Adrenal gland (tissue), 12 donors: ENCODE data around the gene AJUBA. TPM values are rescaled to one million over a fixed set of nuclear protein-coding genes. Genes with fewer than 3 reads are reported as not detected.
A peak's percentile ranks its signal among the peaks of the same experiment; 100 is the strongest.

Experiments
- DNase-seq, 7 donors: peaks; one replicate each; pipeline ENCODE4 v3.0.0-alpha.2; 2019 to 2020
- H3K27ac ChIP-seq, 5 donors: fragments of 200-600 bp; sonication (generic) in 4 of 5; 1 replicate in 3 of 5; 2 replicates in 2 of 5; pipeline versions ENCODE4 v1.5.1 to v1.8.0; 2016 to 2020; ENCODE audit warnings: mild to moderate bottlenecking in 1 of 5
- H3K27me3 ChIP-seq: fragments of 200-600 bp; 2 replicates; pipeline ENCODE4 v1.8.0; 2021
- H3K36me3 ChIP-seq, 2 donors: fragments of 200-600 bp; replicated peaks in 1 of 2; 1 replicate in 1 of 2; 2 replicates in 1 of 2; pipeline versions ENCODE4 v1.5.1 to v1.8.0; 2018 to 2022
- H3K4me1 ChIP-seq, 2 donors: fragments of 200-600 bp; replicated peaks in 1 of 2; 1 replicate in 1 of 2; 2 replicates in 1 of 2; pipeline versions ENCODE4 v1.5.1 to v1.8.0; 2018 to 2021
- H3K4me3 ChIP-seq, 4 donors: fragments of 200-600 bp; sonication (generic) in 3 of 4; one replicate each; pipeline ENCODE4 v1.5.1; 2016 to 2018
- H3K9me3 ChIP-seq, 3 donors: fragments of 200-600 bp; sonication (generic) in 1 of 3; replicated peaks in 1 of 3; 1 replicate in 2 of 3; 2 replicates in 1 of 3; pipeline versions ENCODE4 v1.5.1 to v1.8.0; 2016 to 2021
- POLR2A ChIP-seq, 2 donors: fragments of 450-650 bp; IDR thresholded peaks; one replicate each; pipeline ENCODE4 v1.6.1; 2017; ENCODE audit warnings: antibody characterized with exemption in 2 of 2, mild to moderate bottlenecking in 2 of 2, moderate library complexity in 1 of 2
- WGBS, 4 donors: extraction: QIAGEN DNeasy Blood & Tissue Kit in 2 of 4; methylation state at CpG; one replicate each; pipeline versions ENCODE4 v1.1.5 to v1.1.7; 2013 to 2017; 5-methylcytosine and 5-hydroxymethylcytosine counted together
- intact Hi-C, 2 donors: fragments of 100-400 bp; cut with DNase I; formaldehyde crosslinking; loops; one replicate each; pipeline versions ENCODE4 v1.14.1 to v1.15.0; 2022 to 2023
- polyA plus RNA-seq, 3 donors: library from polyadenylated mRNA; stranded (reverse); fragments of 200-250 nt in 2 of 3; fragments of 350-450 nt in 1 of 3; fragmentation: Illumina TruSeq in 1 of 3; extraction: RNeasy Lipid Tissue Mini Kit (QIAGEN cat#74804) in 1 of 3; gene quantifications; one replicate each; pipeline ENCODE4 v1.2.3, GENCODE V29; 2013 to 2014
- total RNA-seq, 9 donors: library from RNA; depleted of rRNA in 4 of 9; stranded (reverse); fragments of >200 nt in 4 of 9; fragments of 120-200 nt in 1 of 9; fragmentation: NEBNext Ultra II Directional in 1 of 9; extraction: Animal tissue kit (Norgen Biotek cat#: 25700) in 1 of 9; gene quantifications; one replicate each; pipeline versions ENCODE4 v1.1.0 to v1.2.4, GENCODE V29; 2013 to 2023
- TF ChIP-seq, protein P1 (sequence below), 6 experiments: fragments of 450-650 bp in 4 of 6; fragments of 200-600 bp in 2 of 6; sonication (generic) in 1 of 6; IDR thresholded peaks; 1 replicate in 5 of 6; 2 replicates in 1 of 6; pipeline versions ENCODE4 v1.5.1 to v1.8.0; 2016 to 2021; ENCODE audit warnings: antibody characterized with exemption in 6 of 6, mild to moderate bottlenecking in 2 of 6, moderate library complexity in 1 of 6
- donor health status: healthy with polysubstance abuse.
- donor health status: Bipolar disorder and iron deficiency.
- donor health status: DM: yes; HTN: yes; CAD: no.
- donor health status: DM: no; HTN: no; CAD: no.
- donor health status: DM: no; HTN: no; CAD: no.
- donor health status: DM: yes; HTN: yes; CAD: no.

The AJUBA gene
- total and polyA plus RNA-seq, 12 donors, result 1.4 to 12.6 (median 4.5) TPM

DNA sequence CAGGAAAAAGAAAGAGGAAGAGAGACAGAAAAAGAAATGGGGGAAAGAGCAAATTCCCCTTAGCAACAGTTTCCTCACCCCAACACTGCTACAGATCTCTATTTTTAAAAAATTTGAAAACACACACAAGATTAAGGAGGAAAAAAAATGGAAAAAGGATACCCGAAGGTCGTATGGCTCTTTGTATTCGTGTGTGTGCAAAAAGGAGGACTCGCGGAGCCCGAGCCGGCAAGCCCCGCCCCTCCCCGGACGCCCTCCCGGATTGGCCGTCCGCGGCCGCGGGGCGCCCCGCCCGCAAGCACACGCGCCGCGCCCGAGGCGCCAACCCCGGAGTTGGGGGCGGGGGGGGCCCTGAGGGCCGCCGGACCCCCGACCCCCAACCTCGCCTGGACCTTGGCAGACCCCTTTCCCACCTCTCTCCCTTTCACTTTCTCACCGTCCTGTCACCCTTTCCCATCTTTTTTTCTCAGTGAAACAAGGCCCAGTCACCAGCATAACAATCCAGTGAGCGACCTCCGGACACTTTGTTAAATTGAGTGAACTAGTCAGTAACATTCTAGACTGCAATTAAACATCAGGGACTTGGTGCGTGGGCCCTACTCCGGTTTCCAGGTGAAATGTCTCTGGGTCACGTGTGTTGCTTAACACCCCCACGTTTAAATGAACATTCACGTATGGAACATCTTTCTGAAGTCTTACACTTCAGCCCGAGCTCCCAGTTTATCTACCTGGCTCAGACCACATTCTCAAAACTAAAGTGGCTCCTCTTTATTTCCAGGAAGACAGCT, 27.8 kb upstream of the AJUBA start, which contains the start of gene C14orf93:
C14orf93 (minus strand) TSS at position 205 of the 788 bp plus-strand sequence. CDS start 11,120 bp downstream, outside the sequence.
- WGBS, 4 donors, result 1 to 2% (median 2%) methylated on average over 28 to 40 of the region's 40 CpGs
- H3K9me3 ChIP-seq, result no peaks in the 10 kb centered on the region
- intact Hi-C loops, result no loop called here
- peak within 1 kb of the TSS in 3 of 4 donors; percentile 47 to 73 (median 67) for H3K4me3 ChIP-seq
- H3K27me3 ChIP-seq, result no peaks in the 10 kb centered on the region
- no peaks in the 10 kb centered on the region for H3K36me3 ChIP-seq
- H3K4me1 ChIP-seq, result peaks cover 0 to 19% of the 10 kb centered on the region in 2 donors
- peak; percentile 74 to 87 (median 84) for DNase-seq
- TF ChIP-seq, protein P1, sequence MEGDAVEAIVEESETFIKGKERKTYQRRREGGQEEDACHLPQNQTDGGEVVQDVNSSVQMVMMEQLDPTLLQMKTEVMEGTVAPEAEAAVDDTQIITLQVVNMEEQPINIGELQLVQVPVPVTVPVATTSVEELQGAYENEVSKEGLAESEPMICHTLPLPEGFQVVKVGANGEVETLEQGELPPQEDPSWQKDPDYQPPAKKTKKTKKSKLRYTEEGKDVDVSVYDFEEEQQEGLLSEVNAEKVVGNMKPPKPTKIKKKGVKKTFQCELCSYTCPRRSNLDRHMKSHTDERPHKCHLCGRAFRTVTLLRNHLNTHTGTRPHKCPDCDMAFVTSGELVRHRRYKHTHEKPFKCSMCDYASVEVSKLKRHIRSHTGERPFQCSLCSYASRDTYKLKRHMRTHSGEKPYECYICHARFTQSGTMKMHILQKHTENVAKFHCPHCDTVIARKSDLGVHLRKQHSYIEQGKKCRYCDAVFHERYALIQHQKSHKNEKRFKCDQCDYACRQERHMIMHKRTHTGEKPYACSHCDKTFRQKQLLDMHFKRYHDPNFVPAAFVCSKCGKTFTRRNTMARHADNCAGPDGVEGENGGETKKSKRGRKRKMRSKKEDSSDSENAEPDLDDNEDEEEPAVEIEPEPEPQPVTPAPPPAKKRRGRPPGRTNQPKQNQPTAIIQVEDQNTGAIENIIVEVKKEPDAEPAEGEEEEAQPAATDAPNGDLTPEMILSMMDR (IDR thresholded peaks at IDR 0.05), result no peak
- TF ChIP-seq POLR2A (IDR thresholded peaks at IDR 0.05), result peak in 1 of 2 donors; percentile 29
- peak within 1 kb of the TSS in 4 of 5 donors; percentile 50 to 83 (median 74) for H3K27ac ChIP-seq

DNA sequence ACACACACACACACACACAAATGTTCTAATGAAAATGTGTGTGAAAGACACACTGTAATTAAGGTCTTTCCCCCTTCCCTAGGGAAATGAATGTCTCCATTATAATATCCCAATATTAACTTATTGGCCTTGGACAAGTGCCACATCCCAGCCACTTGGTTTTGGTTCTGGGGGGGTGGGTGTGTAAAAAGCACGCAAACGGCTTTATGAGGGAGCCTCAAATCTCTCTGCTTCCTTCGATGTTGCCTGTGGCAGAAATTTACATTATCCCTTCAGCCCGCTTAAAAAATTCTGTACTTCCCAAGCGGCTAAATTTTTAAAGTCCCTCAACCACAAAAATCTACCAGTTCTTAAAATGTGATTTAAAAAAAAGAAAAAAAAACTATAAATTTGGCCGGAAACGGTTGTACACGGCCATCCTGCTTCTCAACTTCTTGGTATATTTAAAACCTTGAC, 27.2 kb upstream of the AJUBA start:
- Histone ChIP-seq H3K36me3 (no peaks in the 10 kb centered on the region), H3K4me1 (peaks cover 0 to 19% of the 10 kb centered on the region in 2 donors), H3K27ac (peak overlapping the region in 4 of 5 donors; percentile 50 to 83 (median 62)), H3K27me3 (no peaks in the 10 kb centered on the region), H3K9me3 (no peaks in the 10 kb centered on the region), H3K4me3 (peak overlapping the region in 3 of 4 donors; percentile 47 to 73 (median 67))
- no peak for TF ChIP-seq POLR2A (IDR thresholded peaks at IDR 0.05)
- TF ChIP-seq, protein P1 (IDR thresholded peaks at IDR 0.05), result no peak
- no peak for DNase-seq
- intact Hi-C loops, result no loop called here
- 16 to 28% (median 23%) methylated on average over 8 of the region's 8 CpGs for WGBS, 4 donors

DNA sequence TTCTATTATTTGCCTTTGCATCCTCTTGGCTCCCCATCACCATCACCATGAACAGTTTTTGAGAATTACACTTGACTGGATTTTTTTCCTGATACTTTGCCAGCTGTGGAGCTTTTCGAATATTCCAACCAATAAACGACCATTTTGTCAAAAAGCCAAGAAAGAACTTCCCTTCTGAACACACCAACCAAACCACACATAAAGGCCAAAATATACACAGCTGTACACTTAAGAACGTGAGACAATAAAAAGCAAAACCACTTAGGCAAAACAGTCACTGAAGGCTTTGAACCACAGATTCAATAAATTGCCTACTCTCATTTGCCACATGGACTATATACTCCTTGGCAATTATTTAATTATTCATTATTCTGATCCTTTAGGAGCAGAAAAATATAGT, 26.5 kb upstream of the AJUBA start:
- WGBS, 4 donors, result 34 to 51% (median 40%) methylated on average over 3 of the region's 3 CpGs
- no peak for DNase-seq
- H3K4me1 ChIP-seq, result peaks cover 0 to 19% of the 10 kb centered on the region in 2 donors
- no peaks in the 10 kb centered on the region for H3K36me3 ChIP-seq
- no peak overlapping the region for H3K27ac ChIP-seq
- H3K9me3 ChIP-seq, result no peaks in the 10 kb centered on the region
- no peak overlapping the region for H3K4me3 ChIP-seq
- TF ChIP-seq, protein P1 (IDR thresholded peaks at IDR 0.05), result no peak
- no peak for TF ChIP-seq POLR2A (IDR thresholded peaks at IDR 0.05)
- no peaks in the 10 kb centered on the region for H3K27me3 ChIP-seq
- intact Hi-C loops, result no loop called here

DNA sequence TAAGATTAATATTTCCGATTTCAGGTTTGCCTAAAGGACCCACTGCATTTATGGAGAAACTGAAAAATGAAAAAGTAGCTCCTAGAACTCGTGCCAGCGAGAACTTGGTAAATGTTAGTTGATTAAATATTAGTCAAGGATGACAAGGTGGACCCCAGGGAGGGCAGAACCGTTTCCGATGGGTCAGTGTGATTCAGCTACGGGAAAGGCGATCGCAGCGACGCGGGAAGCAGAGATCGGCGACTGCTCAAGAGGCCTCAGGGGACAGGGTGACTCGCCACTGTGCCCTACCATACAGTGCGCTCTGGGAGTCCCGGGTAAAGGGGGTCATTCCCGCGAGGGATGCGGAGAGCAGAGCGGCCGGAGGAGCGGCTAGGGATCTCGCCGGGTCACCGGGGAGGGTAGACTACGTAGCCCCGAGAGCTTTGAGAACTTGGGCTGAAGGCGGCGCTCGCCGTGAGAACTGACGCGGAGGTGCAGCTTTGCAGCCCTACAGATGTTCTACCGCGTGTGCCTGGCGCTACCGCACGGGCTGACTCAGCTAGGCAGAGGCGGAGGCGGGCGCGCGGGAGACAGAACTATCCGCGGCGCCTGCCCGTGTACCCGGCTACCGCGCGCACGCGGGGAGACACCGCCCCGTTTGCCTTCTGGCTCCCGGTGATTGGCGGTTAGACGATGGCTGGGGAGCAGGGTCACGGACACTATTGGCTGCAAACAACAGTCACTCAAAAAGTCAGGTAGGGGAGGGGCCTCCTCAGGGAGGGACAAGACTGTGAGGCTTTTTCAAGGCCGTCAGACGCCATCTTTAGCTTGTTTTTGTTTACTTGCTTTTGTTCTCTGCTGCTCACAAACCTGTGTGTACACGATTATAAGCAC, 24.4 kb upstream of the AJUBA start:
- Histone ChIP-seq H3K36me3 (no peaks in the 10 kb centered on the region), H3K4me3 (peak overlapping the region; percentile 1 to 64 (median 48)), H3K27ac (peak overlapping the region; percentile 55 to 97 (median 76)), H3K27me3 (no peaks in the 10 kb centered on the region), H3K4me1 (peaks cover 0 to 19% of the 10 kb centered on the region in 2 donors), H3K9me3 (no peaks in the 10 kb centered on the region)
- TF ChIP-seq, protein P1 (IDR thresholded peaks at IDR 0.05), result peak in 2 of 6 experiments; percentile 17 to 30
- TF ChIP-seq POLR2A (IDR thresholded peaks at IDR 0.05), result peak; percentile 52 to 89
- WGBS, 4 donors, result 0 to 1% (median 1%) methylated on average over 16 to 62 of the region's 62 CpGs
- intact Hi-C loops, result no loop called here
- DNase-seq, result peak; percentile 97 to 99 (median 98)
